UCSD-AML1 (cell line): ENCODE results near the gene APP.
"Not testable (repeated sequence)": the region's sequence is repeated elsewhere in the genome, so short reads cannot be mapped to it uniquely, and the experiment has no call there.

Source experiments
- DNase-seq: peaks from one replicate; lab custom pipeline; 2025; ENCODE audit not compliant: unreplicated experiment; lab: John Stamatoyannopoulos, UW

Gene APP

GRCh38 chr21:26025536-26026512 lies 144.7 kb downstream of the APP start:
- no peak for DNase-seq

- not testable (repeated sequence) for DNase-seq
Observed at GRCh38 chr21:26023406-26023805, 147.2 kb downstream of the APP start.

GRCh38 chr21:26022598-26023337 lies 147.8 kb downstream of the APP start:
- not testable (repeated sequence) for DNase-seq

GRCh38 chr21:26020510-26020909 lies 150.1 kb downstream of the APP start:
- DNase-seq = no peak

- DNase-seq = no peak
Observed at GRCh38 chr21:26020081-26020480, 150.5 kb downstream of the APP start.

GRCh38 chr21:26019236-26019635 lies 151.3 kb downstream of the APP start:
- DNase-seq = no peak

- DNase-seq = no peak
Observed at GRCh38 chr21:26013970-26014369, 156.6 kb downstream of the APP start.

GRCh38 chr21:26012482-26012881 lies 158.1 kb downstream of the APP start:
- not testable (repeated sequence) for DNase-seq

- no peak for DNase-seq
Observed at GRCh38 chr21:26011292-26011940, 159.2 kb downstream of the APP start.

- no peak for DNase-seq
Observed at GRCh38 chr21:26007951-26008498, 162.5 kb downstream of the APP start.

- DNase-seq = no peak
Observed at GRCh38 chr21:26005464-26005863, 165.1 kb downstream of the APP start.

GRCh38 chr21:26003404-26003803 lies 167.2 kb downstream of the APP start:
- no peak for DNase-seq

- DNase-seq = peak; percentile 8
Observed at GRCh38 chr21:26001356-26001755, 169.2 kb downstream of the APP start.

- no peak for DNase-seq
Observed at GRCh38 chr21:25999921-26000582, 170.5 kb downstream of the APP start.

GRCh38 chr21:25997788-25998611 lies 172.6 kb downstream of the APP start:
- no peak for DNase-seq

- DNase-seq = no peak
Observed at GRCh38 chr21:25995278-25995677, 175.3 kb downstream of the APP start.

GRCh38 chr21:25994758-25995163 lies 175.8 kb downstream of the APP start:
- DNase-seq = no peak

GRCh38 chr21:25988738-25989137 lies 181.8 kb downstream of the APP start:
- no peak for DNase-seq

- DNase-seq = no peak
Observed at GRCh38 chr21:25987531-25987930, 183.0 kb downstream of the APP start.

- DNase-seq = no peak
Observed at GRCh38 chr21:25986928-25987327, 183.6 kb downstream of the APP start.
